Stimulated activated CD4-positive, alpha-beta T cell treated with anti-CD3 and anti-CD28 coated beads, Interleukin-12 subunit alpha, Interleukin-12 subunit beta, amount 100 ng/mL, for 48 hours (primary cell): ENCODE data around the gene KRTAP5-10.
"Not testable (repeated sequence)": the region's sequence is repeated elsewhere in the genome, so short reads cannot be mapped to it uniquely, and the experiment has no call there.

Source experiments
- DNase-seq, 3 donors: peaks; one replicate each; pipeline ENCODE4 v3.0.0-alpha.2; 2020; ENCODE audit warnings: low read depth in 2 of 3, low spot score in 1 of 3

KRTAP5-10 gene

GRCh38 chr11:71565263-71565662 is at the start of gene KRTAP5-10:
KRTAP5-10 (plus strand) TSS chr11:71565563; CDS start chr11:71565588, 25 bp downstream.
- DNase-seq, result no peak

GRCh38 chr11:71518506-71519471 is 46.6 kb upstream of the KRTAP5-10 start:
- no peak for DNase-seq

- no peak for DNase-seq
These were observed 45.8 kb upstream of the KRTAP5-10 start for GRCh38 chr11:71519546-71519945.

- DNase-seq, result no peak
These were observed 40.0 kb upstream of the KRTAP5-10 start for GRCh38 chr11:71525188-71525937.

GRCh38 chr11:71525938-71526495 is 39.3 kb upstream of the KRTAP5-10 start:
- DNase-seq, result no peak

GRCh38 chr11:71526796-71527575 is 38.4 kb upstream of the KRTAP5-10 start, which contains the start of gene KRTAP5-7:
KRTAP5-7 (plus strand) TSS chr11:71527267; CDS start chr11:71527301, 34 bp downstream.
- DNase-seq, result not testable (repeated sequence)

- DNase-seq, result no peak
These were observed 37.7 kb upstream of the KRTAP5-10 start for GRCh38 chr11:71527576-71528210.

GRCh38 chr11:71530602-71531001 is 34.8 kb upstream of the KRTAP5-10 start:
- no peak for DNase-seq

- no peak for DNase-seq
These were observed 33.2 kb upstream of the KRTAP5-10 start for GRCh38 chr11:71532036-71532610.

GRCh38 chr11:71534711-71535608 is 30.4 kb upstream of the KRTAP5-10 start:
- not testable (repeated sequence) for DNase-seq

DNA sequence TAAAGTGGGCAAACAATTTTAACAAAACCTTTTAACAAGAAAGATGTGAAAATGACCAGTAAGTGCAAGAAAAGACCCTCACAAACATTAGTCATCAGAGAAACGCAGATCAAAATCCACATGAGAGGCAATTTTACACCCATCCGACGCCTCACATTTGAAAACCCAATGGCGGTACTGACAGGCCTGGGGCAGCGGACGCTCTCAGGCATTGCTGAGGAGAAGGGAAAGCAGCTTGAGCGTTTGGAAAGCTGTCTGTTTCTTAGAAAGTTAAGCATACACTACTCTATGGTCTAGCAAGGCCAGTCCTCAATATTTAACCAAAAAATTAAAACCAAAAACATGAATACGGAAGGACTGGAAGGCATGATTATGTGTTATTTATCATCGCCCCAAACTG is 29.5 kb upstream of the KRTAP5-10 start:
- no peak for DNase-seq

DNA sequence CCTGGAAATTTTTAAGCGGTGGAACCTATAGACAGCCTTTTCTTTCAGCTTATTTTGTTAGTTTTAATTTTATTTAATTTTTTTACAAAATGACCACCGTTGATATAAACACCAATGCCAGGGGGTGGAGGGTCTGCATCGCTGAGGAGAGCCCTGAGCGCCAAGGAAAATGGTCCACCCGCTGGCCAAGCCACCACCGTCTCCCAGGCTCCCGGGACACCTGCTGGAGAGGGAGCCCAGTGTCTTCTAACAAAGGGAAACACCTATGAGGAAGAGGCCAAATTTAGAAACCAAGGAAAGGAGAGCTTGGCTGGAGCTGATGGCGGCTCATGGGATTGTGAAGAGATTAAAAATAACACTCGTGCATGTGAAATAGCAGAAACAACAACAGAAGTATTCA is 27.8 kb upstream of the KRTAP5-10 start:
- no peak for DNase-seq

GRCh38 chr11:71537977-71538665 is 27.2 kb upstream of the KRTAP5-10 start, which contains the start of gene KRTAP5-8:
KRTAP5-8 (plus strand) TSS chr11:71538025; CDS start chr11:71538056, 31 bp downstream.
- DNase-seq, result not testable (repeated sequence)

GRCh38 chr11:71538666-71538990 is 26.7 kb upstream of the KRTAP5-10 start:
- DNase-seq, result no peak

- DNase-seq, result no peak
These were observed 26.3 kb upstream of the KRTAP5-10 start for GRCh38 chr11:71539017-71539416.

GRCh38 chr11:71539971-71540370 is 25.4 kb upstream of the KRTAP5-10 start:
- not testable (repeated sequence) for DNase-seq

GRCh38 chr11:71540521-71541304 is 24.6 kb upstream of the KRTAP5-10 start:
- DNase-seq, result not testable (repeated sequence)
